HCT116 (cell line): ENCODE results near the gene KLF6. TPM values are rescaled to one million over a fixed set of nuclear protein-coding genes. Genes with fewer than 3 reads are reported as not detected.

Source experiments
- ATAC-seq: fragments of 200-7000 bp; cut with Tn5 transposase; 2 replicates; pipeline ENCODE4 v1.9.1; 2020; ENCODE audit warnings: mild to moderate bottlenecking, moderate library complexity
- BruUV-seq: library from RNA; stranded (reverse); fragments of 400-500 nt; replicated peaks from 2 replicates; lab custom pipeline; 2021; lab: Mats Ljungman, UMichigan
- CTCF ChIA-PET: fragments of 300-600 bp; sonication (Branson Sonifier 250); formaldehyde crosslinking; loops from one replicate; lab custom pipeline; 2021; ENCODE audit warnings: antibody characterized with exemption; lab: Charles Lee
- POLR2A ChIA-PET: fragments of 300-600, 350-600 bp; sonication (Branson Sonifier 250); formaldehyde crosslinking; loops from one replicate; lab custom pipeline; 2021; ENCODE audit warnings: antibody characterized with exemption; lab: Charles Lee
- RAD21 ChIA-PET, 2 experiments: fragments of 300-600 bp; sonication (Branson Sonifier 250); formaldehyde crosslinking; loops; one replicate each; lab custom pipeline; 2023; ENCODE audit warnings: low total read pairs in 2 of 2; ENCODE audit not compliant: uncharacterized antibody in 2 of 2, unreplicated experiment in 2 of 2, low non-redundant PET in 1 of 2; lab: Charles Lee
- DNase-seq: peaks from one replicate; pipeline ENCODE4 v3.0.0-alpha.2; 2010; ENCODE audit warnings: low read depth, low spot score
- H2AFZ ChIP-seq: fragments of 200-600 bp; shearing (Covaris generic), sonication (generic); 2 replicates; pipeline ENCODE4 v1.6.1; 2017; ENCODE audit warnings: low read depth, mixed run types, mixed read lengths, antibody characterized with exemption, low read length; ENCODE audit not compliant: poor library complexity, severe bottlenecking
- H3K27ac ChIP-seq: 2 replicates; pipeline ENCODE4 v1.5.1; 2012; ENCODE audit warnings: low read depth, low read length
- H3K27me3 ChIP-seq: fragments of 200-600 bp; sonication (generic); 2 replicates; pipeline ENCODE4 v1.6.1; 2016; ENCODE audit warnings: mixed run types, low read length, mixed read lengths; ENCODE audit not compliant: insufficient read depth
- H3K36me3 ChIP-seq, 2 experiments: fragments of 200-500 bp in 1 of 2; fragments of 200-600 bp in 1 of 2; sonication (Bioruptor generic) in 1 of 2; sonication (generic) in 1 of 2; 2 replicates each; pipeline versions ENCODE4 v1.5.1 to v1.6.1; 2014 to 2016; ENCODE audit warnings: low read length in 2 of 2, inconsistent platforms in 1 of 2, mixed read lengths in 1 of 2, mixed run types in 1 of 2; ENCODE audit not compliant: insufficient read depth in 2 of 2, control insufficient read depth in 1 of 2
- H3K4me1 ChIP-seq, 2 experiments: fragments of 200-600 bp in 1 of 2; sonication (generic) in 1 of 2; 2 replicates each; pipeline versions ENCODE4 v1.5.1 to v1.6.1; 2012 to 2017; ENCODE audit warnings: low read length in 2 of 2, inconsistent platforms in 1 of 2, mild to moderate bottlenecking in 1 of 2, mixed read lengths in 1 of 2, mixed run types in 1 of 2, moderate library complexity in 1 of 2; ENCODE audit not compliant: insufficient read depth in 2 of 2, control insufficient read depth in 1 of 2
- H3K4me2 ChIP-seq: fragments of 200-600 bp; sonication (generic); 2 replicates; pipeline ENCODE4 v1.6.1; 2017; ENCODE audit warnings: mixed run types, low read length, mixed read lengths
- H3K4me3 ChIP-seq, 2 experiments: fragments of 200-600 bp in 1 of 2; sonication (generic) in 1 of 2; replicated peaks in 1 of 2; 2 replicates each; pipeline ENCODE4 v1.5.1; 2011 to 2016; ENCODE audit warnings: low read length in 2 of 2, control low read depth in 1 of 2, low read depth in 1 of 2, mild to moderate bottlenecking in 1 of 2, mixed read lengths in 1 of 2, mixed run types in 1 of 2
- H3K79me2 ChIP-seq: fragments of 200-600 bp; sonication (generic); 2 replicates; pipeline ENCODE4 v1.6.1; 2017; ENCODE audit warnings: mild to moderate bottlenecking, mixed run types, low read length, moderate library complexity, mixed read lengths; ENCODE audit not compliant: insufficient read depth
- H3K9ac ChIP-seq: fragments of 200-600 bp; sonication (generic); 2 replicates; pipeline ENCODE4 v1.6.1; 2016; ENCODE audit warnings: low read length, mixed read lengths
- H3K9me2 ChIP-seq: fragments of 200-600 bp; sonication (generic), shearing (Covaris generic); 2 replicates; pipeline ENCODE4 v1.6.1; 2017; ENCODE audit warnings: mixed run types, mild to moderate bottlenecking, moderate library complexity; ENCODE audit not compliant: insufficient read depth
- H3K9me3 ChIP-seq, 2 experiments: fragments of 200-500 bp in 1 of 2; fragments of 200-600 bp in 1 of 2; sonication (Bioruptor generic) in 1 of 2; sonication (generic) in 1 of 2; 2 replicates each; pipeline ENCODE4 v1.6.1; 2014 to 2017; ENCODE audit warnings: low read length in 2 of 2, mixed read lengths in 2 of 2, inconsistent platforms in 1 of 2, low read depth in 1 of 2, mild to moderate bottlenecking in 1 of 2, mixed run types in 1 of 2, moderate library complexity in 1 of 2; ENCODE audit not compliant: control insufficient read depth in 1 of 2, insufficient read depth in 1 of 2
- H4K20me1 ChIP-seq: fragments of 200-600 bp; sonication (generic), shearing (Covaris generic); 2 replicates; pipeline ENCODE4 v1.6.1; 2017; ENCODE audit warnings: mixed run types, mild to moderate bottlenecking, moderate library complexity; ENCODE audit not compliant: insufficient read depth
- ATF3 ChIP-seq: IDR thresholded peaks from 2 replicates; pipeline ENCODE4 v1.6.1; 2012
- CEBPB ChIP-seq: IDR thresholded peaks from 2 replicates; pipeline ENCODE4 v1.6.1; 2012; ENCODE audit warnings: low read depth
- EGR1 ChIP-seq: IDR thresholded peaks from 2 replicates; pipeline ENCODE4 v1.6.1; 2012; ENCODE audit warnings: low read depth
- FOSL1 ChIP-seq: IDR thresholded peaks from 2 replicates; pipeline ENCODE4 v1.6.1; 2012; ENCODE audit warnings: low read depth
- MAX ChIP-seq: IDR thresholded peaks from 2 replicates; pipeline ENCODE4 v1.6.1; 2012
- POLR2A ChIP-seq: IDR thresholded peaks from 2 replicates; pipeline ENCODE4 v1.7.0; 2011; ENCODE audit warnings: borderline replicate concordance; ENCODE audit not compliant: insufficient read depth, insufficient read length; ENCODE audit errors: extremely low read depth
- POLR2AphosphoS5 ChIP-seq: IDR thresholded peaks from 2 replicates; pipeline ENCODE4 v1.6.1; 2011; ENCODE audit warnings: mild to moderate bottlenecking, low read depth, low read length, moderate library complexity
- REST ChIP-seq: IDR thresholded peaks from 2 replicates; pipeline ENCODE4 v1.6.1; 2012; ENCODE audit warnings: low read depth
- SIN3A ChIP-seq: IDR thresholded peaks from 2 replicates; pipeline ENCODE4 v1.6.1; 2012; ENCODE audit warnings: low read depth
- SP1 ChIP-seq: IDR thresholded peaks from 2 replicates; pipeline ENCODE4 v1.6.1; 2012; ENCODE audit warnings: low read depth
- TCF7L2 ChIP-seq: IDR thresholded peaks from 2 replicates; pipeline ENCODE4 v1.7.0; 2011; ENCODE audit warnings: borderline replicate concordance, inconsistent platforms; ENCODE audit not compliant: insufficient read depth, insufficient read length; ENCODE audit errors: extremely low read depth
- ZFX ChIP-seq: fragments of 450-650 bp; IDR thresholded peaks from 2 replicates; pipeline ENCODE4 v1.6.1; 2017
- intact Hi-C: fragments of 100-400 bp; cut with micrococcal nuclease; formaldehyde crosslinking; loops from 2 replicates; pipeline ENCODE4 v1.10.0; 2022
- total RNA-seq: library from RNA; stranded (reverse); gene quantifications from one replicate; pipeline ENCODE4 v1.2.1, GENCODE V29; 2021; ENCODE audit not compliant: unreplicated experiment

The KLF6 gene
- total RNA-seq, 1 experiment from 2014 or later, result 82.2 TPM

- TF ChIP-seq SP1 (no peak), POLR2AphosphoS5 (no peak), EGR1 (no peak), ATF3 (no peak), REST (no peak), MAX (no peak), POLR2A (no peak), SIN3A (no peak), ZFX (no peak), CEBPB (no peak), FOSL1 (no peak), TCF7L2 (no peak)
- DNase-seq (no peak), ATAC-seq (no peak)
- POLR2A ChIA-PET, result interaction anchor here (1.1 to 8.3 kb wide), 2 partner anchors 27 to 77 kb away, joined by 3 to 83 read pairs; partner anchors contain the start of gene KLF6
- Histone ChIP-seq H3K79me2 (no peaks in the 10 kb centered on the region), H3K4me1 (peaks cover 35 to 61% of the 10 kb centered on the region in 2 experiments), H3K4me3 (no peak overlapping the region), H3K27ac (peak overlapping the region; percentile 78; the same call in 1 of the 2 replicates), H3K9ac (0 out of 2 replicates have a peak overlapping the region, but pooled peaks have one; percentile 69), H3K27me3 (no peaks in the 10 kb centered on the region), H3K9me3 (no peaks in the 10 kb centered on the region), H3K36me3 (no peaks in the 10 kb centered on the region), H3K4me2 (peak overlapping the region; percentile 74), H3K9me2 (no peaks in the 10 kb centered on the region), H2AFZ (no peak overlapping the region), H4K20me1 (no peaks in the 10 kb centered on the region)
- BruUV-seq, result no TSS peak
- RAD21 ChIA-PET, result no interaction called here
- CTCF ChIA-PET, result no interaction called here
- intact Hi-C loops, result no loop called here
These were observed 27.1 kb upstream of the KLF6 start for GRCh38 chr10:3812141-3812540.
